Stomach smooth muscle (tissue), 2 donors: ENCODE results near the gene CKAP2L.

Source experiments
- H3K27ac ChIP-seq: one replicate; pipeline ENCODE4 v1.7.0; 2013; ENCODE audit warnings: mild to moderate bottlenecking, low read length, inconsistent platforms
- H3K27me3 ChIP-seq, 2 donors: one replicate each; pipeline ENCODE4 v1.7.0; 2013; ENCODE audit warnings: low read length in 2 of 2; ENCODE audit not compliant: insufficient read depth in 2 of 2, control insufficient read depth in 1 of 2
- H3K36me3 ChIP-seq, 2 donors: one replicate each; pipeline ENCODE4 v1.7.0; 2013; ENCODE audit warnings: low read length in 2 of 2; ENCODE audit not compliant: control insufficient read depth in 2 of 2, insufficient read depth in 2 of 2
- H3K4me1 ChIP-seq: one replicate; pipeline ENCODE4 v1.7.0; 2013; ENCODE audit warnings: low read length; ENCODE audit not compliant: control insufficient read depth, insufficient read depth
- H3K4me3 ChIP-seq, 2 donors: one replicate each; pipeline ENCODE4 v1.7.0; 2013; ENCODE audit warnings: low read length in 2 of 2
- H3K9ac ChIP-seq, 2 donors: one replicate each; pipeline ENCODE4 v1.7.0; 2013; ENCODE audit warnings: low read length in 2 of 2, mild to moderate bottlenecking in 1 of 2
- H3K9me3 ChIP-seq, 2 donors: one replicate each; pipeline ENCODE4 v1.7.0; 2013; ENCODE audit warnings: low read length in 2 of 2; ENCODE audit not compliant: control insufficient read depth in 2 of 2
- donor health status: healthy.
- donor health status: Pancreatic carcinoma.

CKAP2L gene

DNA sequence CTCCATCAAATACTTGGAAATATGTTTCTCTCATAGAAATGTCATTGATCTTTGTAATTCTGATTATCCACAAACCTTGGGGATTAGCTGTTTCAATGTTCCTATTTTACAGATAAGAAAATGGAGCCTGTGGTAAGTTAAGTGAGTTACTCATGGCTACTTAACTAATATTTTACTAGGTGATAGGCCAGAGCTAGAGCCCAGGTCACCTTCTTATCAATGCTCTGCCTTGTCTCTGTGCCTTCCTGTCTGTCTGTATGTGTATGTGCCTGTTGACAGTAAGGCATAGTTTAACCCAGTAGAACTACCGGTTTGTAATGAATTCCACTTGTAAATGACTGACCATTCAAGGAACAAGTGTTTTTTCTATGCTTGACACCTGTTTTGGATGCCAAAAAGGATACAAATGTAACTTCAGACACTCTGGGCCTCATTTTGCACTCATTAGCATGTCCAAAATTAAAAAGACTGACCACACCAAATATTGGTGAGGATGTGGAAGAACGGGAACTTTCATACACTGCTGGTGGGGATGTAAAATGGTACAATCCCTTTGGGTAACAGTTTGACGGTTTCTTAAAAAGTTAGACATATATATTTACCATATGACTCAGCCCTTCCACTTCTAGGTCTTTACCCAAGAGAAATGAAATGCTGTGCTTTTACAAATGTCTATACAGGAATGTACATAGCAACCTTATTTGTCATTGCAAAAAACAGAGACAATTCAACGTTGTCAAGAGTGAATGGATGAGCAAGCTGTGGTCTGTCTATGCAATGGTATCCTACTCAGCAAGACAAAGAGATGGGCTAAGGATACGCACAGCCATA, 39.5 kb upstream of the CKAP2L start:
- Histone ChIP-seq H3K9me3 (no peaks in the 10 kb centered on the region), H3K36me3 (no peaks in the 10 kb centered on the region), H3K27ac (no peak overlapping the region), H3K27me3 (no peaks in the 10 kb centered on the region), H3K4me3 (no peak overlapping the region), H3K4me1 (no peaks in the 10 kb centered on the region), H3K9ac (no peak overlapping the region)

GRCh38 chr2:112800881-112801583, 36.6 kb upstream of the CKAP2L start:
- no peaks in the 10 kb centered on the region for H3K27me3 ChIP-seq
- H3K36me3 ChIP-seq, result no peaks in the 10 kb centered on the region
- H3K27ac ChIP-seq, result no peak overlapping the region
- no peak overlapping the region for H3K4me3 ChIP-seq
- H3K9ac ChIP-seq, result no peak overlapping the region
- H3K4me1 ChIP-seq, result no peaks in the 10 kb centered on the region
- no peaks in the 10 kb centered on the region for H3K9me3 ChIP-seq

GRCh38 chr2:112798979-112799975, 34.9 kb upstream of the CKAP2L start:
- H3K27me3 ChIP-seq, result no peaks in the 10 kb centered on the region
- no peak overlapping the region for H3K27ac ChIP-seq
- H3K36me3 ChIP-seq, result no peaks in the 10 kb centered on the region
- no peaks in the 10 kb centered on the region for H3K9me3 ChIP-seq
- no peak overlapping the region for H3K4me3 ChIP-seq
- no peaks in the 10 kb centered on the region for H3K4me1 ChIP-seq
- no peak overlapping the region for H3K9ac ChIP-seq

GRCh38 chr2:112796486-112796885, 32.1 kb upstream of the CKAP2L start:
- H3K9me3 ChIP-seq, result no peaks in the 10 kb centered on the region
- no peaks in the 10 kb centered on the region for H3K36me3 ChIP-seq
- H3K27me3 ChIP-seq, result no peaks in the 10 kb centered on the region
- no peak overlapping the region for H3K9ac ChIP-seq
- no peak overlapping the region for H3K4me3 ChIP-seq
- H3K27ac ChIP-seq, result no peak overlapping the region
- H3K4me1 ChIP-seq, result no peaks in the 10 kb centered on the region

DNA sequence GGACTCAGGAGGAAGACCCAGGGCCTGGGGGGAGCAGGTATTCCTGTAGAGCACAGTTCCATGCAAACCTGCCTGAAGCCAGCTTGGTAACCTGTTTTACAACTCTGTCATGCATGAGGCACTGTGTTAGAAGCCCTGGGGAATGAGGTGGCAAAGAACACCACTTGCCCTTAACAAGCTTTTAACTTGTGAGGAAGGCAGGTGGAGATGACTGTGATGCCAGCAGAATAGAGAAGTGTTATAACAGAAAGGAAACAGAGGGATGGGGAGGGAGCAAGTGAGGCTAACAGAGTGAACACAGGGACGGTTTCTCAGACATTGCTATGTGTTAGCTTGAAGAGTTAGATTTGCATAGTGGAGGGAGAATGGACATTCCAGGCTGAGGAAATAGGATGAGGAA, 31.4 kb upstream of the CKAP2L start:
- Histone ChIP-seq H3K27me3 (no peaks in the 10 kb centered on the region), H3K27ac (no peak overlapping the region)

GRCh38 chr2:112794841-112795240, 30.4 kb upstream of the CKAP2L start:
- Histone ChIP-seq H3K9ac (no peak overlapping the region), H3K36me3 (no peaks in the 10 kb centered on the region), H3K27ac (no peak overlapping the region), H3K4me1 (no peaks in the 10 kb centered on the region), H3K9me3 (no peaks in the 10 kb centered on the region), H3K27me3 (no peaks in the 10 kb centered on the region), H3K4me3 (no peak overlapping the region)

More for the DNA sequence above, 31.4 kb upstream of the CKAP2L start:
- no peak overlapping the region for H3K4me3 ChIP-seq
- H3K4me1 ChIP-seq, result no peaks in the 10 kb centered on the region
- no peak overlapping the region for H3K9ac ChIP-seq
- H3K9me3 ChIP-seq, result no peaks in the 10 kb centered on the region
- no peaks in the 10 kb centered on the region for H3K36me3 ChIP-seq

DNA sequence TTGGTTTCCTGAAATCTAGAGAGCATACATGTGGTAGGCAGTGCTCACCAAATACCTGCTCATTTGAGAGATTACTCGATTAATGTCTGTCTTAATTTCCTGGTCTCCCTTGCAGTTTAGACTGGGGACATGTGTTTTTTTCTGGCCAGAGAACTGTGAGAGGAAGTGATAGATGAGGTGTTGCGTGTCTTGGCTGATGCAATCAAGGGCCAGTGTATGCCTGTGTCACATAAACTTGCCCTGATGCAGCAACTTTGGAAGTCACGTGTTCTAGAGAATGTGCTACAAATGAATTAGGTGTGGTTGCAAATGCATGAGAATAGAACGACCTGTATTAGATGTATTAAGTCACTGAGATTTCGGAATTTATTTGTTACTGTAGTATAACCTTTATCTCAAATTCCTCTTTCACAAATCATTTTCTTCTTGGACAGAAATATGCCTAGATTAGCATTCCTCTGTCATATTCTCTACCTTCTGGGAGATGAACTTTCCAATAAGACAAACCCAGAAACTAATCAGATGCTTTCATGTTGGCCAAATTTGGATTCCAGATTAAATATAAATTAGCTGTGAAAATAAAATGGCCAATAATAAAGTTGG, 29.8 kb upstream of the CKAP2L start:
- Histone ChIP-seq H3K27ac (no peak overlapping the region), H3K4me1 (no peaks in the 10 kb centered on the region), H3K36me3 (no peaks in the 10 kb centered on the region), H3K27me3 (no peaks in the 10 kb centered on the region), H3K9ac (no peak overlapping the region), H3K9me3 (no peaks in the 10 kb centered on the region), H3K4me3 (no peak overlapping the region)

- H3K4me1 ChIP-seq, result no peaks in the 10 kb centered on the region
- H3K4me3 ChIP-seq, result no peak overlapping the region
- H3K27ac ChIP-seq, result no peak overlapping the region
- H3K27me3 ChIP-seq, result no peaks in the 10 kb centered on the region
- no peaks in the 10 kb centered on the region for H3K36me3 ChIP-seq
- no peaks in the 10 kb centered on the region for H3K9me3 ChIP-seq
- H3K9ac ChIP-seq, result no peak overlapping the region
These were observed 29.1 kb upstream of the CKAP2L start for GRCh38 chr2:112793449-112793978.

DNA sequence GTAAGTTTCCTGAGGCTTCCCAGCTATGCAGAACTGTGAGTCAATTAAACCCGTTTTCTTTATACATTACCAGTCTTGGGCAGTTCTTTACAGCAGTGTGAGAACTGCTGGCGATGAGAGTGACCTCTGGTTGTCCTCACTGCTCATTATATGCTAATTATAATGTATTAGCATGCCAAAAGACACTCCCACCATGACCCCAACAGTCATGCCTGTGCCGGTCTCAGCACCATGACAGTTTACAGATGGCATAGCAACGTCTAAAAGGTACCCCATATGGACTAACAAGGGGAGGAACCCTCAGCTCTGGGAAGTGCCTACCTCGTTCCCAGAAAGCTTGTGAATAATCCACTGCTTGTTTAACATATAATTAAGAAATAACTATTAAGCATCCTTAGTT, 28.0 kb upstream of the CKAP2L start:
- Histone ChIP-seq H3K4me3 (no peak overlapping the region), H3K36me3 (no peaks in the 10 kb centered on the region), H3K27me3 (no peaks in the 10 kb centered on the region), H3K4me1 (no peaks in the 10 kb centered on the region), H3K27ac (no peak overlapping the region), H3K9ac (no peak overlapping the region), H3K9me3 (no peaks in the 10 kb centered on the region)

DNA sequence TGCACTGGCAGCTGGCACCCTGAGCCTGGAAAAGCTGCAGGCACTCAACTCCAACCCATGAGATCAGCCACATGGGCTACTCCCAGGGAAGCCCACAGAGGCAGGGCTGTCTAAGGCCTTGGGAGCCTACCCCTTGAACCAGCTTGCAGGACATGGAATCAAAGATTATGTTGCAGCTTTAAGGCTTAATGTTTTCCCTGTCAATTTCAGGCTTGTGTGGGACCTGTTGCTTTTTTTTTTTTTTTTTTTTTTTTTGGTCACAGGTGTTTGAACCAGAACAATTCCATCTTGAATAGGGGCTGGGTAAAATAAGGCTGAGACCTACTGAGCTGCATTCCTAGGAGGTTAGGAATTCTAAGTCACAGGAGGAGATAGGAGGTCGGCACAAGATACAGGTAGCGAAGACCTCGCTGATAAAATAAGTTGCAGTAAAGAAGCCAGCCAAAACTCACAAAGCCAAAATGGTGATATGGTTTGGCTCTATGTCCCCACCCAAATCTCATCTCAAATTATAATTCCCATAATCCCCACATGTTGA, 27.4 kb upstream of the CKAP2L start:
- Histone ChIP-seq H3K27ac (no peak overlapping the region), H3K9ac (no peak overlapping the region), H3K27me3 (no peaks in the 10 kb centered on the region), H3K4me3 (no peak overlapping the region), H3K36me3 (no peaks in the 10 kb centered on the region), H3K9me3 (no peaks in the 10 kb centered on the region), H3K4me1 (no peaks in the 10 kb centered on the region)
